Spleen (tissue), 11 donors: ENCODE results near the gene NEBL. TPM values are rescaled to one million over a fixed set of nuclear protein-coding genes. Genes with fewer than 3 reads are reported as not detected.

ENCODE experiments used
- DNase-seq: peaks from one replicate; pipeline ENCODE4 v3.0.0-alpha.2; 2020
- H3K27ac ChIP-seq, 8 donors: fragments of 200-600 bp; sonication (generic) in 7 of 8; 1 replicate in 4 of 8; 2 replicates in 4 of 8; pipeline versions ENCODE4 v1.5.0 to v1.8.0; 2016 to 2021; ENCODE audit warnings: inconsistent platforms in 4 of 8, mild to moderate bottlenecking in 4 of 8, moderate library complexity in 1 of 8
- H3K27me3 ChIP-seq, 7 donors: fragments of 200-600 bp; sonication (generic) in 6 of 7; replicated peaks in 1 of 7; 1 replicate in 4 of 7; 2 replicates in 3 of 7; pipeline versions ENCODE4 v1.5.0 to v1.8.0; 2016 to 2021; ENCODE audit warnings: inconsistent platforms in 3 of 7, mild to moderate bottlenecking in 1 of 7
- H3K36me3 ChIP-seq, 6 donors: fragments of 200-600 bp; sonication (generic) in 5 of 6; 1 replicate in 4 of 6; 2 replicates in 2 of 6; pipeline versions ENCODE4 v1.5.0 to v1.8.0; 2016 to 2021; ENCODE audit warnings: inconsistent platforms in 2 of 6
- H3K4me1 ChIP-seq, 6 donors: fragments of 200-600 bp; sonication (generic) in 5 of 6; 1 replicate in 3 of 6; 2 replicates in 3 of 6; pipeline versions ENCODE4 v1.5.0 to v1.8.0; 2016 to 2021; ENCODE audit warnings: inconsistent platforms in 3 of 6
- H3K4me3 ChIP-seq, 8 donors: fragments of 200-600 bp; sonication (generic) in 7 of 8; 1 replicate in 4 of 8; 2 replicates in 4 of 8; pipeline versions ENCODE4 v1.5.0 to v1.8.0; 2016 to 2021; ENCODE audit warnings: inconsistent platforms in 4 of 8, mild to moderate bottlenecking in 4 of 8, moderate library complexity in 2 of 8
- H3K9me3 ChIP-seq, 8 donors: fragments of 200-600 bp; sonication (generic) in 7 of 8; 1 replicate in 4 of 8; 2 replicates in 4 of 8; pipeline versions ENCODE4 v1.5.0 to v1.8.0; 2016 to 2021; ENCODE audit warnings: inconsistent platforms in 4 of 8
- CTCF ChIP-seq, 11 experiments: fragments of 200-600 bp in 7 of 11; fragments of 450-650 bp in 4 of 11; sonication (generic) in 4 of 11; IDR thresholded peaks in 8 of 11; conservative IDR thresholded peaks in 3 of 11; 1 replicate in 7 of 11; 2 replicates in 4 of 11; pipeline versions ENCODE4 v1.4.0 to v1.8.0; 2016 to 2021; ENCODE audit warnings: antibody characterized with exemption in 11 of 11, inconsistent platforms in 4 of 11, mild to moderate bottlenecking in 1 of 11
- POLR2A ChIP-seq, 3 donors: fragments of 450-650 bp; IDR thresholded peaks; one replicate each; pipeline ENCODE4 v1.5.1; 2017; ENCODE audit warnings: antibody characterized with exemption in 3 of 3, mild to moderate bottlenecking in 1 of 3
- POLR2AphosphoS5 ChIP-seq, 3 donors: sonication (generic); formaldehyde crosslinking; IDR thresholded peaks; one replicate each; pipeline ENCODE4 v1.5.1; 2017; ENCODE audit warnings: antibody characterized with exemption in 3 of 3
- WGBS, 5 donors: extraction: QIAGEN DNeasy Blood & Tissue Kit in 3 of 5; methylation state at CpG; one replicate each; pipeline versions ENCODE4 v1.1.5 to v1.1.7; 2013 to 2018; 5-methylcytosine and 5-hydroxymethylcytosine counted together
- intact Hi-C: fragments of 100-400 bp; cut with DNase I; formaldehyde crosslinking; loops from one replicate; pipeline ENCODE4 v1.15.0; 2023; ENCODE audit warnings: low total_unique reads
- polyA plus RNA-seq, 3 donors: library from polyadenylated mRNA; stranded (reverse); fragments of 200-250 nt; gene quantifications; one replicate each; pipeline ENCODE4 v1.2.1, GENCODE V29; 2013
- total RNA-seq, 7 donors: library from RNA; depleted of rRNA in 3 of 7; stranded (reverse); fragments of >200 nt in 3 of 7; fragmentation: NEBNext Ultra II Directional in 4 of 7; extraction: Animal tissue kit (Norgen Biotek cat#: 25700) in 4 of 7; gene quantifications; one replicate each; pipeline versions ENCODE4 v1.1.0 to v1.2.1, GENCODE V29; 2016 to 2021
- donor health status: healthy with polysubstance abuse.
- donor health status: DM: no; HTN: no; CAD: no; lungs with moderate emphysema.
- donor health status: DM: no; HTN: no; CAD: no.
- donor health status: Bipolar disorder and iron deficiency.
- donor health status: healthy.
- donor health status: DM: no; HTN: no; CAD: no.
- donor health status: DM: yes; HTN: yes; CAD: no.

Gene NEBL
- total and polyA plus RNA-seq, 10 donors: 0.08 to 2.7 (median 0.54) TPM

GRCh38 chr10:20852303-20852702 is 44.8 kb downstream of the NEBL start:
- WGBS, 5 donors: 93 to 96% (median 94%) methylated on average over 10 of the region's 10 CpGs
- Histone ChIP-seq H3K4me3 (no peak overlapping the region), H3K4me1 (no peaks in the 10 kb centered on the region), H3K27me3 (no peaks in the 10 kb centered on the region), H3K9me3 (peaks cover 0 to 17% (median 4%) of the 10 kb centered on the region in 8 donors), H3K27ac (no peak overlapping the region), H3K36me3 (no peaks in the 10 kb centered on the region)
- no peak for DNase-seq
- intact Hi-C loops: loop anchor here (10.0 kb wide), 1 partner anchor 1438 kb away; no protein-coding TSS in a partner anchor
- TF ChIP-seq POLR2A (IDR thresholded peaks at IDR 0.05) (no peak), CTCF (IDR thresholded peaks at IDR 0.05 in 8 of 11, conservative IDR thresholded peaks at IDR 0.05 in 3 of 11) (no peak), POLR2AphosphoS5 (IDR thresholded peaks at IDR 0.05) (no peak)

GRCh38 chr10:20847512-20847911 is 49.6 kb downstream of the NEBL start:
- intact Hi-C loops: no loop called here
- Histone ChIP-seq H3K4me3 (no peak overlapping the region), H3K36me3 (no peaks in the 10 kb centered on the region), H3K27me3 (no peaks in the 10 kb centered on the region), H3K4me1 (no peaks in the 10 kb centered on the region), H3K9me3 (peaks cover 0 to 17% (median 4%) of the 10 kb centered on the region in 8 donors), H3K27ac (no peak overlapping the region)
- TF ChIP-seq POLR2A (IDR thresholded peaks at IDR 0.05): no peak
- DNase-seq: no peak
- WGBS, 5 donors: 71 to 85% (median 76%) methylated on average over 2 of the region's 2 CpGs

GRCh38 chr10:20846263-20846662 is 50.8 kb downstream of the NEBL start:
- intact Hi-C loops: no loop called here
- peaks cover 0 to 17% (median 4%) of the 10 kb centered on the region in 8 donors for H3K9me3 ChIP-seq
- H3K27me3 ChIP-seq: no peaks in the 10 kb centered on the region
- no peak overlapping the region for H3K4me3 ChIP-seq
- WGBS, 5 donors: 50 to 75% (median 66%) methylated on average over 2 of the region's 2 CpGs
- TF ChIP-seq CTCF (IDR thresholded peaks at IDR 0.05 in 8 of 11, conservative IDR thresholded peaks at IDR 0.05 in 3 of 11): no peak
- no peak for TF ChIP-seq POLR2A (IDR thresholded peaks at IDR 0.05)
- TF ChIP-seq POLR2AphosphoS5 (IDR thresholded peaks at IDR 0.05): no peak
- no peaks in the 10 kb centered on the region for H3K4me1 ChIP-seq
- DNase-seq: no peak
- no peaks in the 10 kb centered on the region for H3K36me3 ChIP-seq
- H3K27ac ChIP-seq: no peak overlapping the region

GRCh38 chr10:20841419-20841818 is 55.7 kb downstream of the NEBL start:
- Histone ChIP-seq H3K27me3 (no peaks in the 10 kb centered on the region), H3K9me3 (peaks cover 0 to 21% (median 11%) of the 10 kb centered on the region in 8 donors), H3K4me3 (no peak overlapping the region), H3K4me1 (no peaks in the 10 kb centered on the region), H3K36me3 (no peaks in the 10 kb centered on the region), H3K27ac (no peak overlapping the region)
- intact Hi-C loops: no loop called here
- TF ChIP-seq CTCF (IDR thresholded peaks at IDR 0.05 in 8 of 11, conservative IDR thresholded peaks at IDR 0.05 in 3 of 11): no peak
- TF ChIP-seq POLR2A (IDR thresholded peaks at IDR 0.05): no peak
- TF ChIP-seq POLR2AphosphoS5 (IDR thresholded peaks at IDR 0.05): no peak
- no peak for DNase-seq
- WGBS, 5 donors: 92 to 98% (median 94%) methylated on average over 2 of the region's 2 CpGs

GRCh38 chr10:20839910-20840309 is 57.2 kb downstream of the NEBL start:
- H3K4me1 ChIP-seq: no peaks in the 10 kb centered on the region
- 82 to 94% (median 92%) methylated on average over 3 of the region's 3 CpGs for WGBS, 5 donors
- H3K9me3 ChIP-seq: peaks cover 0 to 26% (median 12%) of the 10 kb centered on the region in 8 donors
- intact Hi-C loops: no loop called here
- no peak for TF ChIP-seq POLR2A (IDR thresholded peaks at IDR 0.05)
- TF ChIP-seq CTCF (IDR thresholded peaks at IDR 0.05 in 8 of 11, conservative IDR thresholded peaks at IDR 0.05 in 3 of 11): no peak
- TF ChIP-seq POLR2AphosphoS5 (IDR thresholded peaks at IDR 0.05): no peak
- H3K27ac ChIP-seq: no peak overlapping the region
- no peaks in the 10 kb centered on the region for H3K36me3 ChIP-seq
- no peaks in the 10 kb centered on the region for H3K27me3 ChIP-seq
- no peak for DNase-seq
- H3K4me3 ChIP-seq: no peak overlapping the region
